Measurements from ENCODE around the gene HNRNPUL1. TPM values are rescaled to one million over a fixed set of nuclear protein-coding genes. Genes with fewer than 3 reads are reported as not detected.

HNRNPUL1 gene
- total and polyA plus RNA-seq, 2 of the 8 experiments (the other 6 are each of a cell fraction or from before 2014, with no cell fraction given) = 99.5 to 264 TPM

GRCh38 chr19:41273076-41273475 is 8.9 kb downstream of the HNRNPUL1 start:
- Histone ChIP-seq H3K4ac (replicated peaks; ENCODE audit: insufficient read length, low read depth, low read length) (no peak overlapping the region), H3K4me3 (ENCODE audit: extremely low read depth in 1 of 4, insufficient read depth in 2 of 4, low read depth in 3 of 4, low read length in 4 of 4) (no peak overlapping the region), H2BK120ac (replicated peaks; ENCODE audit: low read depth, low read length) (no peak overlapping the region), H3K23ac (ENCODE audit: insufficient read length) (no peak overlapping the region), H3K9ac (replicated peaks in 1 of 4; ENCODE audit: extremely low read depth in 1 of 4, low read depth in 3 of 4, low read length in 3 of 4) (no peak overlapping the region), H2BK15ac (ENCODE audit: low read length) (no peak overlapping the region), H3K14ac (ENCODE audit: insufficient read length) (no peak overlapping the region), H2AFZ (ENCODE audit: low read length) (no peak overlapping the region), H3K4me2 (ENCODE audit: insufficient read depth in 1 of 2, low read depth in 2 of 2, low read length in 2 of 2) (no peak overlapping the region), H2BK20ac (ENCODE audit: low read length) (no peak overlapping the region), H2BK12ac (ENCODE audit: low read depth, low read length) (no peak overlapping the region), H4K20me1 (replicated peaks in 1 of 2; ENCODE audit: control insufficient read depth in 1 of 2, insufficient read depth in 2 of 2, low read length in 2 of 2) (peaks cover 13 to 20% of the 10 kb centered on the region in 2 experiments), H3K56ac (replicated peaks; ENCODE audit: insufficient read length, low read depth, low read length) (no peak overlapping the region), H3K36me3 (ENCODE audit: control insufficient read depth in 2 of 4, insufficient read depth in 4 of 4, low read length in 3 of 4) (peaks cover 73 to 98% (median 91%) of the 10 kb centered on the region in 4 experiments), H4K5ac (ENCODE audit: insufficient read length, low read depth, low read length) (no peak overlapping the region), H3K27ac (ENCODE audit: low read depth, low read length) (no peak overlapping the region), H3K27me3 (replicated peaks in 1 of 4; ENCODE audit: control insufficient read depth in 3 of 4, extremely low read depth in 1 of 4, insufficient read depth in 3 of 4, low read length in 3 of 4) (no peaks in the 10 kb centered on the region), H4K91ac (replicated peaks; ENCODE audit: insufficient read length, low read length) (no peak overlapping the region), H4K8ac (ENCODE audit: extremely low read depth, insufficient read depth, low read length) (no peak overlapping the region), H2BK5ac (ENCODE audit: low read depth, low read length) (no peak overlapping the region), H3K79me1 (ENCODE audit: low read depth, low read length) (peaks cover 8% of the 10 kb centered on the region), H3K23me2 (ENCODE audit: low read depth, low read length) (no peaks in the 10 kb centered on the region), H3K4me1 (replicated peaks in 1 of 4; ENCODE audit: control insufficient read depth in 3 of 4, insufficient read depth in 4 of 4, low read length in 3 of 4) (no peaks in the 10 kb centered on the region), H2AK5ac (ENCODE audit: low read depth, low read length) (no peak overlapping the region), H3K18ac (ENCODE audit: extremely low read depth, low read length) (no peak overlapping the region), H3K79me2 (ENCODE audit: control insufficient read depth in 1 of 2, insufficient read depth in 2 of 2, low read length in 2 of 2) (peaks cover 5 to 15% of the 10 kb centered on the region in 2 experiments), H3K9me3 (ENCODE audit: insufficient read depth in 2 of 2, low read depth in 1 of 2, low read length in 1 of 2) (no peaks in the 10 kb centered on the region)
- DNase-seq (ENCODE audit: low read depth in 1 of 2, low spot score in 2 of 2) = no peak
- TF ChIP-seq YY1 (IDR thresholded peaks at IDR 0.05; ENCODE audit: low read depth, low read length) (no peak), POLR2AphosphoS5 (IDR thresholded peaks at IDR 0.05; ENCODE audit: low read depth, low read length) (peak; percentile 35; the same call in 1 of the 2 replicates)
- ChIA-PET CTCF (ENCODE audit: partially characterized antibody) (no interaction called here), POLR2A (ENCODE audit: partially characterized antibody) (interaction anchor here (1.5 to 38.6 kb wide), 2 partner anchors 10 to 30 kb away, joined by 9 to 579 read pairs; partner anchors contain the start of genes CCDC97 and HNRNPUL1)
- no peak for FAIRE-seq
- 92% methylated on average over 6 of the region's 6 CpGs; no CpG with 5 or more reads in 1 of the 2 experiments for WGBS, 2 experiments (ENCODE audit: extremely low coverage in 1 of 2, insufficient coverage in 1 of 2, insufficient read length in 1 of 2, insufficient replicate concordance in 2 of 2, low coverage in 1 of 2, low lambda C conversion rate in 2 of 2, missing lambda C conversion rate in 1 of 2)
